Common myeloid progenitor, CD34-positive (primary cell): ENCODE results near the gene CLTCL1.

ENCODE experiments used
- CTCF ChIA-PET: fragments of 350-600 bp; sonication (Branson Sonifier 250); formaldehyde crosslinking; loops from one replicate; lab custom pipeline; 2021; ENCODE audit warnings: antibody characterized with exemption; lab: Charles Lee
- POLR2A ChIA-PET: fragments of 350-600 bp; sonication (Branson Sonifier 250); formaldehyde crosslinking; loops from one replicate; lab custom pipeline; 2021; ENCODE audit warnings: antibody characterized with exemption; lab: Charles Lee
- DNase-seq, 3 donors: peaks; one replicate each; pipeline versions ENCODE4 v3.0.0 to v3.0.0-alpha.2; 2013
- H3K27ac ChIP-seq, 2 experiments: 1 replicate in 1 of 2; 2 replicates in 1 of 2; pipeline ENCODE4 v1.7.0; 2013; ENCODE audit warnings: inconsistent platforms in 2 of 2, low read length in 2 of 2, mild to moderate bottlenecking in 2 of 2, low read depth in 1 of 2, moderate library complexity in 1 of 2; ENCODE audit not compliant: severe bottlenecking in 2 of 2, insufficient read depth in 1 of 2, poor library complexity in 1 of 2
- H3K27me3 ChIP-seq, 5 experiments: replicated peaks in 2 of 5; 1 replicate in 3 of 5; 2 replicates in 2 of 5; pipeline versions ENCODE4 v1.6.1 to v1.7.0; 2013; ENCODE audit warnings: low read length in 4 of 5, mild to moderate bottlenecking in 2 of 5, moderate library complexity in 2 of 5, inconsistent platforms in 1 of 5; ENCODE audit not compliant: insufficient read depth in 5 of 5, control insufficient read depth in 4 of 5
- H3K36me3 ChIP-seq, 4 experiments: 1 replicate in 2 of 4; 2 replicates in 2 of 4; pipeline versions ENCODE4 v1.6.1 to v1.7.0; 2013; ENCODE audit warnings: low read length in 3 of 4, control low read depth in 1 of 4, mild to moderate bottlenecking in 1 of 4; ENCODE audit not compliant: control insufficient read depth in 4 of 4, insufficient read depth in 4 of 4
- H3K4me1 ChIP-seq, 4 experiments: 1 replicate in 3 of 4; 2 replicates in 1 of 4; pipeline versions ENCODE4 v1.6.1 to v1.7.1; 2013; ENCODE audit warnings: low read length in 3 of 4, mild to moderate bottlenecking in 3 of 4, control low read depth in 1 of 4, inconsistent platforms in 1 of 4, moderate library complexity in 1 of 4; ENCODE audit not compliant: control insufficient read depth in 4 of 4, insufficient read depth in 4 of 4; ENCODE audit errors: control extremely low read depth in 1 of 4
- H3K4me3 ChIP-seq, 7 experiments: 1 replicate in 4 of 7; 2 replicates in 3 of 7; pipeline versions ENCODE4 v1.5.1 to v1.7.0; 2013; ENCODE audit warnings: mild to moderate bottlenecking in 7 of 7, low read length in 6 of 7, moderate library complexity in 6 of 7, inconsistent platforms in 2 of 7, low read depth in 2 of 7, control low read depth in 1 of 7; ENCODE audit not compliant: insufficient read depth in 4 of 7, control insufficient read depth in 1 of 7; ENCODE audit errors: extremely low read depth in 1 of 7
- H3K9me3 ChIP-seq, 5 experiments: 1 replicate in 4 of 5; 2 replicates in 1 of 5; pipeline versions ENCODE4 v1.6.1 to v1.7.1; 2013; ENCODE audit warnings: low read length in 4 of 5, mild to moderate bottlenecking in 2 of 5, inconsistent platforms in 1 of 5, low read depth in 1 of 5, moderate library complexity in 1 of 5; ENCODE audit not compliant: control insufficient read depth in 4 of 5, insufficient read depth in 2 of 5; ENCODE audit errors: control extremely low read depth in 1 of 5
- whole genome bisulfite sequencing: methylation state at CpG from one replicate; pipeline ENCODE4 v1.1.5; 2013; ENCODE audit not compliant: insufficient coverage; 5-methylcytosine and 5-hydroxymethylcytosine counted together

Gene CLTCL1

DNA sequence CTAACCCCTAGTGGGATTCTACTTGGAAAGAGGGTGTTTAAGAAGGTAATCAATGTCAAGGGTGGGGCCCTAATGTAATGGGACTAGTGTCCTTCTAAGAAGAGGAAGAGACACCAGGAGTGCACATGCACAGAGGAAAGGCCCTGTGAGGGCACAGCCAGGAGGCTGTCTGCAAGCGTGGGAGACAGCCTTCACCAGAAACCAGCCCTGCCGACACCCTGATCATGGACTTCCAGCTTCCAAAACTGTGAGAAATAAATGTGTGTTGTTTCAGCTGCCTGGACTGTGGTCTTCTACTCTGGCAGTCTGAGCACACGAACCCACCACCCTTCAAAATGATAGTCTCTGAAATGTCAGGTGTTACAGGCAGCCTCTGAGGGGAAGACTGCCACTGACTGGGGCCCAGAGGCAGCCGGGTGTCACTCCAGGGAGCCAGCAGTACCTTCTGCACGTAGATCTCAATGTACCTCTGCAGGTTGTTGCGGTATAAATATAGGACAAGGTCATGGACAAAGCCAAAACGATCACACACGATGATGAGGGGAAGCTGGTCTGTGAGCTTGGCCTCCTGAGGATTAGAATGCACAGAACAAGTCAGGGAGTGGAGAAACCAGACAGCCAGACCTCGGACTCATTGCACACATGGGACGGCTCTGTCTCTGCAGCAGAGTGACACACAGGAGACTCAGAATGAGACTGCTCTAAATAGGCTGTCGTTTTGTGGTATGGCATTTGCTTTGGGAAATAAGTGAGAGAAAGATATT is 69.1 kb downstream of the CLTCL1 start:
- no peak for DNase-seq
- Histone ChIP-seq H3K36me3 (no peaks in the 10 kb centered on the region), H3K27ac (no peak overlapping the region), H3K27me3 (no peaks in the 10 kb centered on the region), H3K9me3 (no peaks in the 10 kb centered on the region), H3K4me3 (no peak overlapping the region), H3K4me1 (peaks cover 0 to 8% (median 6%) of the 10 kb centered on the region in 4 experiments)
- CTCF ChIA-PET = no interaction called here
- POLR2A ChIA-PET = interaction anchor here (0.6 kb wide), 1 partner anchor 70 kb away, joined by 3 read pairs; no protein-coding TSS in a partner anchor
- 94% methylated on average over 9 of the region's 11 CpGs for WGBS

DNA sequence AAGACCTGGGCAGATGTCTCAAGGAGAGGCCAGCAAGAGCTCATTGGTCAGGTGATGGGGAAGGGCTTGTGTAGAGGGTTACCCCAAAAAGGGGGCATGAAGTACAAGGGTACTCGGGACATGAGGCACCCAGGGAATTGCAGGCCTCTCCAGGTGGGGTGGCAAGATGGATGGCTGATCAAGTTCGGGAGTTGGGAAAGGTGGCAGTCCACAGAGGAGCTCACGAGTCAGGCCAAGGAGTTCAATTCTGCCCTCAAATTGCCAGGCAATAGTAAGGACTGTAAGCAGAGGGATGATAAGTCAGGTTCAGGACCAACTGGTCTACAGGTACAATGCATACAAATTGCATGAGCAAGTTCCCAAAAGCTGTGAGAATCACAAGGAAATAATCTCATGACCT is 70.7 kb downstream of the CLTCL1 start:
- Histone ChIP-seq H3K4me3 (no peak overlapping the region), H3K9me3 (no peaks in the 10 kb centered on the region), H3K27me3 (no peaks in the 10 kb centered on the region), H3K4me1 (peaks cover 0 to 8% (median 6%) of the 10 kb centered on the region in 4 experiments), H3K27ac (no peak overlapping the region), H3K36me3 (no peaks in the 10 kb centered on the region)
- DNase-seq = no peak
- ChIA-PET CTCF (no interaction called here), POLR2A (no interaction called here)
- WGBS = 97% methylated on average over 3 of the region's 3 CpGs

DNA sequence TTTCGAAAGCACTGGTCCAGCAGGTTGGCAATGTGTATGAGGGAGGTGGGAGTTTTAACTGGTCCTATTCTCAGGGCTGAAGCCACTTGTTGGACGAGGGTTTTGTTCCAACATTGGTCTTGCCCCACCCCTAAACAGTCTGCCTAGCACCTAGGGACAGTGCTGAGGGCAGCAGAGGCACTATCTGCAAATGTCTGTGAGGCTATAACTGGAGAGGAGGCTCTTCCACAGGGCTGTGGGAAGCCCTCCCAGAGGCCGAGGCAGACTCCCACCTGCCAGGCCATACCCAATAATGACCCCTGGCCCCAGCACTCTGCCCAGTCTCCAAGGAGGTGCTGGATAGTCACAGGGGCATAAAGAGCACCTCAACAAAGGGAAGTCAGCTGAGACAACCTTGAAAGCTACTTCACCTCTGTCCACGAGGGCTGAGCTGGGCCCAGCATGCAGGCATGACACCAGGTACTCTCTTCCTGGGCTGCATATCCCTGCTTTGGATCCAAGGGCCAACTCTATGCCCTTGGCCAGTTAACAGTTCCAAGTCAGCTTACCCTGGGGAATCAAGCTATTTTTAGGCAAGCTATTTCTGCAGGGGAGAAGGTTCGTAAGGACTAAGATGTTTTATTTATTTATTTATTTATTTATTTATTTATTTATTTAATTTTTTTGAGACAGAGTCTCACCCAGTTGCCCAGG is 72.8 kb downstream of the CLTCL1 start:
- ChIA-PET CTCF (interaction anchor here (1.0 to 1.7 kb wide), 3 partner anchors 10 to 40 kb away, joined by 3 to 5 read pairs (median 3); partner anchors contain the start of gene SLC25A1), POLR2A (no interaction called here)
- Histone ChIP-seq H3K4me1 (peaks cover 0 to 8% (median 6%) of the 10 kb centered on the region in 4 experiments), H3K27ac (peak overlapping the region in 1 of 2 experiments; percentile 18), H3K27me3 (peaks cover 0 to 2% (median 0%) of the 10 kb centered on the region in 5 experiments), H3K9me3 (no peaks in the 10 kb centered on the region), H3K36me3 (no peaks in the 10 kb centered on the region), H3K4me3 (no peak overlapping the region)
- no peak for DNase-seq
- WGBS = 84% methylated on average over 3 of the region's 5 CpGs

DNA sequence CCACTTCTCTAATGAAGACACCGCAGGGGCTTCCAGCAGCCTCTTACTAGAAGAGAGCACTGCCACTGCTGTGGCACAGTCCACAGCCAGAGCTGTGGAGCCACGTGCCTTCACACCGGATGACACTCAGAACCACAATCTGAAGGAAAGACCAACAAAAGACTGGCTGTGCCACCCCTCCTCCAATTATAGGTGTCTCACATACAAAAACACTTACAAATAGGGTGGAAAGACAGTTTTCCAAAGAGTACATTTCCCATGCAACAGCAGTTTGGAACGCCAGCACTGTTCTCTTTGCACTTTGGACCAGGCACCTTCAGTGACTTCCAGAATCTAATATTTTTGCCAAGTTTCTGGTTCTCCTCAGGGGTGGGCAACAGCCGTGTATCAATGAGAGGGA is 74.9 kb downstream of the CLTCL1 start:
- Histone ChIP-seq H3K36me3 (no peaks in the 10 kb centered on the region), H3K27me3 (peaks cover 0 to 2% (median 0%) of the 10 kb centered on the region in 5 experiments), H3K27ac (no peak overlapping the region), H3K4me1 (peaks cover 0 to 8% (median 6%) of the 10 kb centered on the region in 4 experiments), H3K4me3 (no peak overlapping the region), H3K9me3 (no peaks in the 10 kb centered on the region)
- DNase-seq = no peak
- POLR2A ChIA-PET = no interaction called here
- CTCF ChIA-PET = interaction anchor here (1.0 to 1.7 kb wide), 3 partner anchors 11 to 37 kb away, joined by 3 to 4 read pairs (median 3); no protein-coding TSS in a partner anchor
- 89% methylated on average over 5 of the region's 5 CpGs for WGBS

DNA sequence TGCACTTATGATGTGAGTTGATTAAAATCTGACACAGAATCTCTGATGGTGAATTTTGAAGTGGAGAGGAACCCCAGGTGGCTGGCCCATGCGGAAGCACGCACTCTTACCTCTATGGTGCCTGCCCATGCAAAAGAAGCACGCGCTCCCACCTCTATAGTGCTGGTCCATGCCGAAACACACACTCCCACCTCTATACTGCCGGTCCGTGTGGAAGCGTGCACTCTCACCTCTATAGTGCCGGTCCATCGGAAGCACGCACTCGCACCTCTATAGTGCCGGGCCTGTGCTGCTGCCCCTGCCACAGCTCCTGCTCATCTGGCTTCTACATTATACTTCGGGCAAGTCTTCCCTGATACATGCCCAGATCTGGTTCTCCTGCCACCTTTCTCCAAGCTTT is 76.2 kb downstream of the CLTCL1 start:
- CTCF ChIA-PET = interaction anchor here (1.7 kb wide), 1 partner anchor 19 kb away, joined by 4 read pairs; no protein-coding TSS in a partner anchor
- Histone ChIP-seq H3K4me1 (peaks cover 0 to 8% (median 6%) of the 10 kb centered on the region in 4 experiments), H3K27ac (no peak overlapping the region), H3K27me3 (peaks cover 0 to 2% (median 0%) of the 10 kb centered on the region in 5 experiments), H3K4me3 (no peak overlapping the region), H3K36me3 (no peaks in the 10 kb centered on the region), H3K9me3 (no peaks in the 10 kb centered on the region)
- POLR2A ChIA-PET = no interaction called here
- 96% methylated on average over 12 of the region's 14 CpGs for WGBS
- no peak for DNase-seq

DNA sequence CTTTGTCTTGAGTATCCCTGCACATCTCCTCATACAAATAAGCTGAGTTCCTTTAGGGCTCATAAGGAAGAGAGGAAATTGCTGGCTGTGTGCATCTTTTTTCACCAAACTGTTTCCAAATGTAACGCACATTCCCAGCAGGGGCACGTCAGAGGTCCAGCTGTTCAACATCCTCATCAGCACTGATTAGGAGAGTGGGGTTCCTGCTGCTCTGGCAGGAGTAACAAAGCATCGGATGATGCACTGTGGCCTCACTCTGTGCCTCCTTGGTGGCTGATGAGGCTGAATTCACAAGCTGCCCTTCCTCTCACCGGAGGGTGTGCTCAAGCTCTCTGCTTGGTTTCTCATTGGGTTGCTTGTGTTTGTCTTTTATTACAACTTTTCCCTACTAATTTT is 77.4 kb downstream of the CLTCL1 start:
- WGBS = 88% methylated on average over 3 of the region's 4 CpGs
- ChIA-PET POLR2A (interaction anchor here (1.1 kb wide), 1 partner anchor 9 kb away, joined by 3 read pairs; no protein-coding TSS in a partner anchor), CTCF (no interaction called here)
- Histone ChIP-seq H3K36me3 (no peaks in the 10 kb centered on the region), H3K4me3 (no peak overlapping the region), H3K27me3 (peaks cover 0 to 2% (median 0%) of the 10 kb centered on the region in 5 experiments), H3K4me1 (peaks cover 0 to 8% (median 6%) of the 10 kb centered on the region in 4 experiments), H3K9me3 (no peaks in the 10 kb centered on the region), H3K27ac (no peak overlapping the region)
- no peak for DNase-seq
